ENCODE data around the gene CTNNA1.
"Not testable (repeated sequence)": the region's sequence is repeated elsewhere in the genome, so short reads cannot be mapped to it uniquely, and the experiment has no call there.

CTNNA1 gene, protein sequence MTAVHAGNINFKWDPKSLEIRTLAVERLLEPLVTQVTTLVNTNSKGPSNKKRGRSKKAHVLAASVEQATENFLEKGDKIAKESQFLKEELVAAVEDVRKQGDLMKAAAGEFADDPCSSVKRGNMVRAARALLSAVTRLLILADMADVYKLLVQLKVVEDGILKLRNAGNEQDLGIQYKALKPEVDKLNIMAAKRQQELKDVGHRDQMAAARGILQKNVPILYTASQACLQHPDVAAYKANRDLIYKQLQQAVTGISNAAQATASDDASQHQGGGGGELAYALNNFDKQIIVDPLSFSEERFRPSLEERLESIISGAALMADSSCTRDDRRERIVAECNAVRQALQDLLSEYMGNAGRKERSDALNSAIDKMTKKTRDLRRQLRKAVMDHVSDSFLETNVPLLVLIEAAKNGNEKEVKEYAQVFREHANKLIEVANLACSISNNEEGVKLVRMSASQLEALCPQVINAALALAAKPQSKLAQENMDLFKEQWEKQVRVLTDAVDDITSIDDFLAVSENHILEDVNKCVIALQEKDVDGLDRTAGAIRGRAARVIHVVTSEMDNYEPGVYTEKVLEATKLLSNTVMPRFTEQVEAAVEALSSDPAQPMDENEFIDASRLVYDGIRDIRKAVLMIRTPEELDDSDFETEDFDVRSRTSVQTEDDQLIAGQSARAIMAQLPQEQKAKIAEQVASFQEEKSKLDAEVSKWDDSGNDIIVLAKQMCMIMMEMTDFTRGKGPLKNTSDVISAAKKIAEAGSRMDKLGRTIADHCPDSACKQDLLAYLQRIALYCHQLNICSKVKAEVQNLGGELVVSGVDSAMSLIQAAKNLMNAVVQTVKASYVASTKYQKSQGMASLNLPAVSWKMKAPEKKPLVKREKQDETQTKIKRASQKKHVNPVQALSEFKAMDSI

DNA sequence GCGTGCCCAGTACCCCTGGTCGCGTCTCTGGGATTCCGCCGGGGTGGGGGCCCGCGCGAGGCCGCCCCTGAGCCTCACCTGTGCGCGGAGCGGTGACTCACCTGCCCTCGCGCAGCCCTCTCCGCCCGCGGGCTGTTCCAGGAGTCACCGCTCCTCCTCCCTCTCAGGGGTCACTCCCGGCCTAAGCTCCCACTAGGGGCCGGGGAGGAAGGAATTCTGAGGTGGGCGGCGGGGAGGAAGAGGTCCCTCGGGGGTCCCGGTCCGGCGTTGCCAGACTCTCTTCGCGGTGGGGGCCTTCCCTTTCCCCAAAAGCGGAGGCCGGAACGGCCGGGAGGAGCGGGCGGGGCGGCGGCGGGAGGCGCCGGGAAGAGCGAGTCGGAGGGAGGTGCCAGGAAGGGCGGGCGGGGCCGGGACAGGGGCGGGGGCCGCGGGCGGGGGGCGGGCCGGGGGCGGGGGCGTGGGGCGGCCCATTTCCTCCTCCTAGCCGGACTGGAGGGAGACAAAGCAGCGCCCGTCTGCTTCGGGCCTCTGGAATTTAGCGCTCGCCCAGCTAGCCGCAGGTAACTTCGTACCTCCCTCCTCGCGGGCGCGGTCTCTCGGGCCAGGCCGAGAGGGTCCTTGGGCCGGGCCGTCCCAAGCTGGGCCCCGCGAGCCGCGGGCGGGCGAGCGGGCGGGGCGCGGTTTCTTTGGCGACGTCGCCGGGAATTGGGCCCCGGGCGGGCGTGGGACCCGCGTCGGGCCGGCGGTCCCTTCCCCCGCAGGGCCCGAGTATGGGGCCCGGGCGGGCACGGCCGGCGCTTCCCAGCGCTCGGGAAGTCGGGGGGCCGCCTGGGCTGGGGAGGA lies at the start of gene CTNNA1:
Gene CTNNA1, plus strand, starts transcription at position 475 of the 843 bp plus-strand sequence. CDS start 28,500 bp downstream, outside the sequence.
- no peak for DNase-seq

DNA sequence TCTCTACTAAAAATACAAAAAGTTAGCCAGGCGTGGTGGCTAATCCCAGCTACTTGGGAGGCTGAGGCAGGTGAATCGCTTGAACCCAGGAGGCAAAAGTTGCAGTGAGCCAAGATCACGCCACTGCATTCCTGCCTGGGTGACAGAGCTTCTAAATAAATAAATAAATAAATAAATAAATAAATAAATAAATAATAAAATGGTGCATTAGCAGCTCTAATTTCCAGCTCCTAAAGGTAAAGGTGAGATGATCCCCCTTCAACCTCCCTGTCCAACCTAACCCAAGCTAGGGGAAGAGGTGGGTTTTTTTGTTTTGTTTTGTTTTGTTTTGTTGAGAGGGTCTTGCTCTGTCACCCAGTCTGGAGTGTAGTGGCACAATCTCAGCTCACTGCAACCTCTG lies 49.4 kb upstream of the CTNNA1 start:
- not testable (repeated sequence) for DNase-seq

DNA sequence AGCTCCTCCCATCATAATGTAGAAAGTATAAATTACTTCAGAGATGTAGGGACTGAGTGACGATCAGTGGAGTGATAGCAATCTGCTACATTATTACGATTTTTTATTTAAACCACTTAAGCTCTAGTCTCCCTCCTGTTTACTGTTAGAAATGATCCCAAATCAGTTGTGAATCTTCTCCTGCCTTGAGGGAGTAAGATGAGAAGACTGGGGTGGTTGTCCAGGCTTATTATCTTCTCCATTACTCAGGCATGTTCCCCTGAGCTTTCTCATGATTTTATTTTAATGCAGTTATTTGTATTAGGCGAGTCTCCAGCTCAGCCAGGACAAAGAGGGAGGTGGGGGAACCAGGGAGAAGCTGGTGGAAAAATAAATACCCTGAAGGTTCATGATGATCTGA lies 48.2 kb upstream of the CTNNA1 start:
- DNase-seq, result no peak

DNA sequence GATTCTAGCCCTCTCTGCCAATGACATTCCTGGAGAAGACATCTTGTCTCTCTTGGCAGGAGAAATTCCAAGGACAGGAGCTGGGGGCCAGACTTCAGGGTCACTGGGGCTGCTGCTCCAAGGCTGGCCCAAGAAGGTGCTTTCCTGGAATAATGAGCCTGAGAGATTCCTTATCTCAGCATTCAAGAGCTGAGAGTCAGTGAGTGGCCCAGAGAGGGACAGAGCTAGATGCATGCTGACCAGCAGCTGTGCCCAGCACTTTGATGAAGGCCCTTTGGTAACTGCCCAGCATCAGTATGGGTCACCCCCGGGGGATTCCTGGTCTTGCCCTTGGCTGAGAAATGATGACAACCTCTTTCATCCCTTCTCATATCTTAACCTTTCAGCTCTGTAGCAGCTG lies 47.7 kb upstream of the CTNNA1 start:
- no peak for DNase-seq

DNA sequence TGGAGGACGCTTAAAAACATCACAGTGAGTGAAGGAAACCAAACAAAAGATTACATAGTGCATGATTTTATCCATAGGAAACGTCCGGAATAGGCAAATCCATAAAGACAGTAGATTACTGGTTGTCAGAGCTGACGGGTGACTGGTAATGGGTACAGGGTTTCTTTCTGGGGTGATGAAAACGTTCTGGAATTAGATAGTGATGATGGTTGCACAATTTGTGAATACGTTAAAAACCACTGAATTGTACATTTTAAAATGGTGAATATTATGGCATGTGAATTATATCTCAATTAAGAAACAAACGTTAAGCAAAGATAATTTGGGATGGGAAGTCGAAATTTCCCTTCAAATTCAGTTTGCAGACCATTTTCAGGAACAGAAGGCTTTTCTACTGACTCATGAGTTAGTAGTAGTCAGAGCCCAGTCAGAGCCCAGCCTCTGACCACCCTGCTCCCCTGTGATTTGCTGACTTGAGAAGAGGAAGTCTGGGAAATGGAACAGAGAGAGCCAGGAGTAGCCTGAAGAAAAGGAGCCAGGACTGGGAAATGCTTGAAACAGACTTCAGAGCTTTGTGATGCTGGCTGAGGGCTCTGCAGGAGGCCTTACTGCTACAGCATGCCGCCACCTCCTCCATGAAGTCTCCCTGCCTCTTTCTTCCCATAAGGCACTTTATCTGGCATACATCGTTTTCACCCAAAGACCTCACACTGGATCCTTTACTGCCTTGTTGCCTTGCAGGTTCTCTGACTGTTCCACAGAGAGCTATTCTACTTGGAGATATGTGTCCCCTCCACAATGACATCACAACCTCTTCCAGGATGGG lies 46.4 kb upstream of the CTNNA1 start:
- DNase-seq, result no peak

DNA sequence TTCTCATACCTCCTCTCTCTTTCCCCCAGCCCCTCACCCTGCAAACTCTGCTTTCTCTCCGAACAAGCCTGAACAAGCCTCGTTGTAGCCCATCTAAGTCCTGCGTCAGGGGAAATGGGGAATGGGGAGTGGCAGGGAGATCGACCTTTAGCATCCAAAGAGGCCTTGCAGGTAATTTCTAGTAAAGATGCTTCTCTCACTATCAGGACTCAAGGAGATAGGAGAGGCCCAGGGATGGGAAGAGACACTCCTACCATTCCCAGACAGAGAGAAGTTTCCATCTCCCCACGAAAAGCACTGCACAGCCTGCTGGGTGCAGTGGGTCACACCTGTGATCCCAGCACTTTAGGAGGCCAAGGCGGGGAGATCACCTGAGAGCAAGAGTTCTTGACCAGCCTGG lies 44.4 kb upstream of the CTNNA1 start:
- no peak for DNase-seq

DNA sequence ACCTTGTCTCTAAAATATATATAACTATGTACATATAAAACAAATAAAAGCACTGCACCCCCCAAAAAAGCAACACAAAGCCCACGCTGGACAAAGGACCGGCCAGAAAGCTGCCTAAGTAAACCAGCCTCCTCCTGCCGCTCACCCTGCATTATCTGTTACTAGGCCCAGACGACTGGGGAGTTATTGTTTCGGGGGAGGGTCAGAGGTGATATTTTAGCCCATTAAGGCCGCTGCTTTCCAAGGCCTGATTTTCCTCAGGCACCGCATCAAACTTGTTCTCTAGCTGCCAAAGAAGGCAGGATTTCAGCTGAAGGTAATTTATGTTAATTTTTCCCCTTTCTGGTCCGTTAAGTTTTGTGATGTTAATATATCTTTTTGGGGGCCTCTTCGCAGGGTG lies 44.0 kb upstream of the CTNNA1 start:
- no peak for DNase-seq

DNA sequence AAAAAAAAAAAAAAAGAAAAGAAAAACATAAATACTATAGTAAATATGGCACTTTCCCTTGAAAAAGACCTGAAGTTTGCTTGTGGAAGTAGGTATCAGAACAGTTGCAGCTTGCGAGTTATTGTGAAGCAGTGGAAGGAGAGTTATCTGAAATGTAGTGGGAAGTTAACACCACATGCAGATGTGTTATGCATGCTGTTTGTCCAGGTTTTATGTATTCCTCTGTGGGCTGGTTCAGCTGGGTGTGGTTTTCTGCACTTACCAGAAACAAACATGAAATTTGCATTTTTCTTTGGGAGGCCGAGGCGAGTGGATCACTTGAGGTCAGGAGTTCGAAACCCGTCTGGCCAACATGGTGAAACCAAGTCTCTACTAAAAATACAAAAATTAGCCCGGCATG lies 42.1 kb upstream of the CTNNA1 start:
- no peak for DNase-seq

DNA sequence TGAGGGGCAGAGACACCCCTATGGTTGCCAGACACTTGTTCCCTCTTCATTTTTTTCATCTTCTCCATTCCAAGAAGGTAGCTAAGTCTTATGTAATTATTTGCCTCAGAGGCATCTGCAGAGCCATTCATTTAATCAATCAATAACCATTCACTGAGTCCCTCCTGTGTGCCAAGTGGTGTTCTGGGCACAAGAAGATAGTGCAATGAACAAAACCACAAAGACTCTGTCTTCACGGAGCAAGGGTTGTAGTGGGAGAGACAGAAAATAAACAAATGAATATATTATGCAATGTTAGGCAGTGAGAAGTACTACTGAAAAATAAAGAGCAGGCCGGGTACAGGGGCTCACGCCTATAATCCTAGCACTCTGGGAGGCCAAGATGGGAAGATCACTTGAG lies 41.4 kb upstream of the CTNNA1 start:
- no peak for DNase-seq

DNA sequence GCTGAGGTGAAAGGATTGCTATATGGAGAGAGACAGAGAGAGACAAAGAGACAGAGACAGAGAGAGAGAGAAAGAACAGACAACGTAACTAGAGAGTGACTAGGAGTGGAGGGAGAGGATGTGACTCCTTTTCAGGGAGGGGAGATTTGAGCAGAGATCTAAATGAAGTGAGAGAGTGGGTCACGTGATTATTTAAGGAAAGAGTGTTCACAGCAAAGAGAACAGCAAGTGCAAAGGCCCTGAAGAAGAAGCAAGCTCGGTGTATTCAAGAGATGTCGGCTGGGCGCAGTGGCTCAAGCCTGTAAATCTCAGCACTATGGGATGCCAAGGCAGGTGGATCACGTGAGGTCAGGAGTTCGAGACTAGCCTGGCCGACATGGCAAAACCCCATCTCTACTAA lies 40.9 kb upstream of the CTNNA1 start:
- DNase-seq, result no peak

DNA sequence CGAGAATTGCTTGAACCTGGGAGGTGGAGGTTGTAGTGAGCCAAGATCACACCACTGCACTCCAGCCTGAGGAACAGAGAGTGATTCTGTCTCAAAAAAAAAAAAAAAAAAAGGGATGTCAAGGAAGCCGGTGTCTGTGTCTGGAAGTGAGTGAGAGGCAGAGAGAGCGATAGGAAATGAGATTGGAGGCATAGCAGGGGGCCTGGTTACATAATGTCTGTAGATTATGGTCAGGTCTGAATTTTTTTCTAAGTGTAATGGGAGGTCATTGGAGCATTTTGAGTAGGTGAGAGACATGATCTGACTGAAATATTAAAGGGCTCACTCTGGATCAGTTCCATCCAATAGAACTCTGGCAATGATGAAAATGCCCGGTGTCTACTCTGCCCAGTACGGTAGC lies 40.4 kb upstream of the CTNNA1 start:
- DNase-seq, result no peak

DNA sequence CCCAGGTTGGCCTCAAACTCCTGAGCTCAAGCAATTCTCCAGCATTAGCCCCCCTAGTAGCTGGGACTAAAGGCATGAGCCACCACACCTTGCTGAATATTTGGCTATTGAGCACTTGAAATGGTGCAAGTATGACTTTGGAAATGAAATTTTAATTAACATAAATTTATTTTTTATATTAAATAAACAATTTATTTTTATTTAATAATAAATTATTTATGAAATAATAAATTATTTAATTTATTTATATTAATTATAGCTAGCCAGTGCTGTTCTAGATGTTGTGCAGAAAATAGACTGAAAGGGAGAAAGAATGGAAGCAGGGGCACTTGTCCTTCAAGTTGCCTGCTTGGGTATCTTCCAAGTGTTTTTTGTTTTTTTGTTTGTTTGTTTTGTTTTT lies 40.0 kb upstream of the CTNNA1 start:
- DNase-seq, result no peak

DNA sequence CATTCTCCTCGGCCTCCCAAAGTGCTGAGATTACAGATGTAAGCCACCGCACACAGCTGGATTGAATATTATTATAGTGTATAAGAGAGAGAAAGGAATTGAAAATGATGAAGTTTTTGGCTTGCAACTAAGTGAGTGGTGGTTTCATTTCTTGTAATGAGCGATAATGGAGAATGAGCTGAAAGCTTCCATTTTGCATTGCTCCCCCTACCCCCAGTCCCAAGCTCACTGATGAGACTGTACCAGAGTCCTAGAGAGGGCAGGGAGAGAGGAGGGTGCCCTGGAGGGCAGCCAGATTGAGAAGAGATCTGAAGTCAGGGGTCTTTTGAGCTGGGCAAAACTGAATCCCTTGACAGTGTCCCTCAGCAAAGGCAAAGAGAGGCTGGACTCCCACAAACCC lies 38.5 kb upstream of the CTNNA1 start:
- DNase-seq, result no peak

DNA sequence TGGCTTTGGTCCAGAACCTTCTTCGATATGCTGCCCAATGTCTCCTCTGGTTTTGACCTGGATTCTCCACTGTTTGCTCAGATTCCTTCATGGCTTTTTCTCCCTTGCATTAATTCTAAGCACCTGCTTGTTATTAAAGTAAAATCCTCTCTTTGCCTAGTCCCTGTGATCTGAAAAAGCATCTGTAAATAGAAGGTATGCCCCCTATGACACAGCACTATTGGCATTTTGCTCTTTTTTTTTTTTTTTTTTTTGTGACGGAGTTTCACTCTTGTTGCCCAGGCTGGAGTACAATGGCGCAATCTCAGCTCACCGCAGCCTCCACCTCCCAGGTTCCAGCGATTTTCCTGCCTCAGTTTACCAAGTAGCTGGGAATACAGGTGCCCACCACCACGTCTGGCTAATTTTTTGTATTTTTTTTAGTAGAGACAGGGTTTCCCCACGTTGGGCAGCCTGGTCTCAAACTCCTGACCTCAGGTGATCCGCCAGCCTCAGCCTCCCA lies 37.2 kb upstream of the CTNNA1 start:
- DNase-seq, result not testable (repeated sequence)

DNA sequence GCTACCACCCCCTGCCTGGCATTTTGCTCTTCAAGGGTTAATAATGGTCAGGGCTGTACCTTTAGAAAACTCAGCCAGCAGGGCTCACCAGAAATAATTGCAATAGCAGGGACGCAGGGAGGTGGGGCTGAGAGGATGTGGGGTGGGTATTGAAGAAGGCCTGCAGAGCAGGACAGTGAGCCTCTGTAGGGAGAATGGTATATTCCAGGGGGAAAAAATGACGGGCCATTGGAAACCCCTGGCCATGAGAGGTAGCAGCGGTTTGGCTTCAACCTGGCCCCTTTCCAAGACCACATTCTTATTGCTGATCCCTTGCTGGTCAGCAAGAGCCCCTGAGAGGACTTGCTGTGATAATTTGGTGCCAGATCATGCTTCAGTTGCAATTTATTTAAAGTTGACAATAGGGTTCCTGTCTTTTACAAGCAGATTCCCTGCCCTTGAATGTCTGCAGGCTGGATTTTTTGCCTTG lies 36.7 kb upstream of the CTNNA1 start:
- no peak for DNase-seq

DNA sequence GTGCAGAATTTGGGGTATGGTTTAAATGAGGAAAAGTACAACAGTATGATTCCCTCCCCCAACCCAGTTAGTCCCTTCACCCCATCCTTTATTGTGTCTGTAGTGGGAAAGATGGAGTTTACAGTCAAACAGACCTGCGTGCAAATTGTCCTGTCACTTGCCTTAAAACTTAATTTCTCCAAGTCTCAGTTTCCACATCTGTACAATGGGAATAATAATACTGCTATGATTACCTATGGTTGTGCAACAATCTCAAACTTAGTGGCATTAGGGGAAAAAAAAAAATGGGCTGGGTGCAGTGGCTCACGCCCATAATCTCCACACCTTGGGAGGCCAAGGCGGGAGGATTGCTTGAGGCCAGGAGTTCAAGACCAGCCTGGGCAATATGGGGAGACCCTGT lies 35.8 kb upstream of the CTNNA1 start:
- DNase-seq, result no peak

DNA sequence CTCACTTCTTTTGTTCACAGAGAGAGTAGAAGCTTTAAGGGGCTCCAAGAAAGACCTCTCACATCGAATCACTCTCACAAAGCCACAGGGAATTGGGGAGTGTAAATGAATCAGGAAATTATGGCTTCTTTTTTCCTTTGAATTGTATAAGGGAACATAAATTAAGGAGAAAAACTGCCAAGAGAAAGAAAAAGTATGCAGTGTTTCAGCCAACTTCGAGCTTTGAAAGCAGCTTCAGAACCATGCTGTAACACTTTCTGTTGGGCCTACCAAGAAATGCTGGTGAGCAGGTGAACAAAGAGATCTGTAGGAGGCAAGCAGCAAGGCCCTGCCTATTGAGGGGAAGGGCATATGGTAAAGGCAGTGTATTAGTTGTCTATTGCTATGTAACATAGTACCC lies 33.4 kb upstream of the CTNNA1 start:
- no peak for DNase-seq

DNA sequence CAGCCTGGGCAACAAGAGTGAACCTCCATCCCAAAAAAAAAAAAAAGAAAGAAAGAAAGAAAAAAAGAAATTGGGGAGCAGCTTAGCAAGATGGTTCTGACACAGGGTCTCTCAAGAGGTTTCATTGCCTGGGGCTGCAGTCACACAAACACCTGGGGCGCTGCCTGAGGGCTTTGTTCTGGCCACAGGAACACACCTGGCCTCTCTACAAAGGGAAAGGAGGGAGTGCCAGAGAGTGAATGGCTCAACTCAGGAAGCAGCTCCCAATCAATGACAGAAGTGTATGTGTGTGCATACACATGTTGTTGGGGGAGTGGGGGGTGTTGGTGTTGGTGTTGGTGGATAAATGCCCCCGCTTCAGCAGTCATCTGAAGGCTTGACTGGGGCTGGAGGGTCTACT lies 32.4 kb upstream of the CTNNA1 start:
- DNase-seq, result no peak

DNA sequence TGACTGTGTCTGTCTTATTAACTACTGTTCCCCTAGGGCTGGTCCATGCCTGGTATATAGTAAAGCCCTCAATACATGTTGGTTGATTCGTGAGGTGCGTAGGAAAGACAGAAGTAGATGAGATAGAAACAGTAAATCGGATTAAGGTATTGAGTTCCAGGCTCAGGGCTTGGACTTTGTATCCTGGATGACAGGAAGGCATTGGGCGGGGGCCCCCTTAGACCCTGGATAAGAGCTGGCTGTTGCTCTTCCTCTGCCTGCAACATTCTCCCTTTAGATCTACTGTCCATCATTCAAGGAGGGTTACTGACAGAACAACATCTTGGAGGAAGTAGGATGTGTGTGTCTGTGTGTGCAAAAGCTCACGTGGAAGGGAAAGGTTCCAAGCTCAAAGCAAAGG lies 31.2 kb upstream of the CTNNA1 start:
- no peak for DNase-seq

DNA sequence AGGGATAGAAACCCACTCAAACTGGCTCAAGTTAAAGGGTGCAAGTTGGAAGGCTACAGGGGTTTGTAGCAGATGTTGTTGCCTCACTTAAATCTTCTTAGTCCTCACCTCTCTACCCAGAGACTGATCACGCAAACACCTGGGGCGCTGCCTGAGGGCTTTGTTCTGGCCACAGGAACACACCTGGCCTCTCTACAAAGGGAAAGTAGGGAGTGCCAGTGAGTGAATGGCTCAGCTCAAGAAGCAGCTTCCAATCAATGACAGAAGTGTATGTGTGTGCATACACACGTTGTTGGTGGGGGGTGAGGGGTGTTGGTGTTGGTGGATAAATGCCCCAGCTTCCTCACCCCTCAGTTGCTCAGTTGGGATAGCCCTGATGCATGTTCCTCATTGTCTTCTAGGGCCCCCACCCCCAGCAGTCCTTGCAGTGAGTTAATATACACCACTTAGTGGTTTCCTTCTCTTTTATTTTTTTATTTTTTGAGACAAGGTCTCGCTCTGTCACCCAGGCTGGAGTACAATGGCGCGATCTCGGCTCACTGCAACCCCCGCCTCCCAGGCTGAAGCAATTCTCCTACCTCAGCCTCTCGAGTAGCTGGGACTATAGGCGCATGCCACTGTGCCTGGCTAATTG lies 30.6 kb upstream of the CTNNA1 start:
- DNase-seq, result no peak

DNA sequence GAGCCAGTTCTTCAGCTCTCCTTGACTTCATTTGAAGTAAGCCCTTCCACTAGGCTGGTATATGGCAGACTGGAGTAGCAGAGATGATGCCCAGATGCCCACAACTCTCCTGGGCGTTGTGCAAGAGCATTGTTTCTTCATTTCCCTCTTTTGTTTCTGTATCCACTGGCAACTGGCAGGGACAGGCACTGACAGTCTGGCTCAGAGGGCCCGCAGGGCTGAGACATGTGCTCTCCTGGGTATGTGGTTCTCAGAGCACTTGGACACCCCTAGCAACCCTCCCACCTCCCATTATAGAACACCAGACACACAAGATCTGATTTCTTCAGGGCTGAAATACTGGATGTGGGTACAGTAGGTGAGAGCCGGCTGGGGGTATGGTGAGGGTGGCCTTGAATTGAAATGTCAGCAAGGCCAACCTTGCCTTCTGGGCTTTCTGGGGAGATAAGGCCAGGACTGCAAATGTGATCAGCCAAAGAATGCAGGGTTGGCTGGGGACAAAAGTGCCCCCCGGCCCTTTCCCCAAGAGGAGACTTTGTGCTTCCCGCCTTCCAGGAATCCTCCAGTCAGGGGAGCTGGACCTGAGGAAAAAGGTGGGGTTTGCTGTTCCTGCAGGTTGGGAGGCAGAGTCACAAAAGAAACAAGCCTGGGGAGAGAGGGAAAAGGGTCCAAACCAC lies 28.6 kb upstream of the CTNNA1 start:
- no peak for DNase-seq

All from SHP77 treated with DMSO at 0.1 percent for 48 hours (cell line).